H9 (cell line): ENCODE results near the gene BCAR3. TPM values are rescaled to one million over a fixed set of nuclear protein-coding genes. Genes with fewer than 3 reads are reported as not detected.

Experiments used
- DNase-seq: peaks from one replicate; pipeline ENCODE4 v3.0.0-alpha.2; 2017
- H2AFZ ChIP-seq: one replicate; pipeline ENCODE4 v1.6.1; 2013; ENCODE audit warnings: mild to moderate bottlenecking, low read length, control low read depth, moderate library complexity
- H2AK5ac ChIP-seq: 2 replicates; pipeline ENCODE4 v1.6.1; 2013; ENCODE audit warnings: low read length, control low read depth, mixed read lengths; ENCODE audit not compliant: insufficient read length
- H2BK120ac ChIP-seq: one replicate; pipeline ENCODE4 v1.6.1; 2013; ENCODE audit warnings: low read depth, mild to moderate bottlenecking, low read length, control low read depth, inconsistent platforms; ENCODE audit not compliant: poor library complexity, severe bottlenecking
- H2BK12ac ChIP-seq: 2 replicates; pipeline ENCODE4 v1.6.1; 2013; ENCODE audit warnings: low read length, control low read depth, mixed read lengths, low read depth; ENCODE audit not compliant: insufficient read length
- H2BK15ac ChIP-seq: 2 replicates; pipeline ENCODE4 v1.6.1; 2013; ENCODE audit warnings: low read depth, low read length, control low read depth
- H2BK20ac ChIP-seq: one replicate; pipeline ENCODE4 v1.6.1; 2013; ENCODE audit warnings: low read depth, mild to moderate bottlenecking, low read length, control low read depth, inconsistent platforms; ENCODE audit not compliant: poor library complexity, severe bottlenecking
- H2BK5ac ChIP-seq: 2 replicates; pipeline ENCODE4 v1.6.1; 2013; ENCODE audit warnings: low read length, control low read depth, mixed read lengths; ENCODE audit not compliant: insufficient read length
- H3K14ac ChIP-seq: 2 replicates; pipeline ENCODE4 v1.6.1; 2013; ENCODE audit warnings: low read length, control low read depth; ENCODE audit not compliant: insufficient read depth
- H3K18ac ChIP-seq: 2 replicates; pipeline ENCODE4 v1.6.1; 2013; ENCODE audit warnings: low read depth, mild to moderate bottlenecking, mixed read lengths, low read length, control low read depth; ENCODE audit not compliant: insufficient read length
- H3K23ac ChIP-seq: 2 replicates; pipeline ENCODE4 v1.6.1; 2013; ENCODE audit warnings: low read length, control low read depth, mixed read lengths, low read depth; ENCODE audit not compliant: insufficient read length
- H3K23me2 ChIP-seq: 2 replicates; pipeline ENCODE4 v1.6.1; 2013; ENCODE audit warnings: low read depth, mild to moderate bottlenecking, mixed read lengths, low read length, control low read depth; ENCODE audit not compliant: insufficient read length, poor library complexity, severe bottlenecking
- H3K27ac ChIP-seq: 2 replicates; pipeline ENCODE4 v1.5.1; 2013; ENCODE audit warnings: low read length, control low read depth, mixed read lengths, low read depth; ENCODE audit not compliant: insufficient read length
- H3K27me3 ChIP-seq: 2 replicates; pipeline ENCODE4 v1.6.1; 2013; ENCODE audit warnings: low read length, control low read depth, inconsistent platforms; ENCODE audit not compliant: insufficient read depth
- H3K4ac ChIP-seq: 2 replicates; pipeline ENCODE4 v1.6.1; 2013; ENCODE audit warnings: low read depth, mild to moderate bottlenecking, control low read depth, inconsistent platforms, low read length, moderate library complexity
- H3K4me1 ChIP-seq: 2 replicates; pipeline ENCODE4 v1.6.1; 2013; ENCODE audit warnings: low read length, control low read depth, inconsistent platforms; ENCODE audit not compliant: insufficient read depth
- H3K4me2 ChIP-seq: 2 replicates; pipeline ENCODE4 v1.6.1; 2013; ENCODE audit warnings: low read length, control low read depth, mixed read lengths; ENCODE audit not compliant: insufficient read length, insufficient read depth
- H3K56ac ChIP-seq: 2 replicates; pipeline ENCODE4 v1.6.1; 2013; ENCODE audit warnings: low read depth, mild to moderate bottlenecking, mixed read lengths, low read length, control low read depth; ENCODE audit not compliant: insufficient read length
- H3K79me1 ChIP-seq: 2 replicates; pipeline ENCODE4 v1.6.1; 2013; ENCODE audit warnings: low read depth, mild to moderate bottlenecking, moderate library complexity, low read length, control low read depth, inconsistent platforms; ENCODE audit not compliant: insufficient read depth, poor library complexity, severe bottlenecking
- H3K79me2 ChIP-seq: 2 replicates; pipeline ENCODE4 v1.6.1; 2013; ENCODE audit warnings: low read length, control low read depth, inconsistent platforms; ENCODE audit not compliant: insufficient read depth
- H3K9ac ChIP-seq: 2 replicates; pipeline ENCODE4 v1.6.1; 2013; ENCODE audit warnings: low read length, control low read depth, mixed read lengths; ENCODE audit not compliant: insufficient read length; ENCODE audit errors: extremely low read depth
- H3K9me3 ChIP-seq: one replicate; pipeline ENCODE4 v1.6.1; 2013; ENCODE audit warnings: low read depth, low read length, inconsistent platforms; ENCODE audit not compliant: control insufficient read depth
- H3T11ph ChIP-seq: one replicate; pipeline ENCODE4 v1.6.1; 2013; ENCODE audit warnings: mild to moderate bottlenecking, low read length, control low read depth, inconsistent platforms
- H4K20me1 ChIP-seq: one replicate; pipeline ENCODE4 v1.6.1; 2013; ENCODE audit not compliant: control insufficient read depth, insufficient read length, insufficient read depth
- H4K5ac ChIP-seq: 2 replicates; pipeline ENCODE4 v1.6.1; 2013; ENCODE audit warnings: low read depth, mild to moderate bottlenecking, mixed read lengths, low read length, control low read depth; ENCODE audit not compliant: insufficient read length
- H4K8ac ChIP-seq: replicated peaks from 2 replicates; pipeline ENCODE4 v1.6.1; 2013; ENCODE audit warnings: low read length, control low read depth, mixed read lengths, low read depth; ENCODE audit not compliant: insufficient read length
- H4K91ac ChIP-seq: 2 replicates; pipeline ENCODE4 v1.6.1; 2013; ENCODE audit warnings: low read depth, mild to moderate bottlenecking, moderate library complexity, mixed read lengths, low read length, control low read depth; ENCODE audit not compliant: insufficient read length
- H3K27ac Mint-ChIP-seq, 3 experiments: 2 replicates in 2 of 3; 3 replicates in 1 of 3; pipeline ENCODE4 v1.8.0; 2020 to 2021; ENCODE audit warnings: mixed read lengths in 3 of 3, mild to moderate bottlenecking in 1 of 3, moderate library complexity in 1 of 3
- H3K27me3 Mint-ChIP-seq: 2 replicates; pipeline ENCODE4 v1.8.0; 2021; ENCODE audit warnings: low read depth, mild to moderate bottlenecking, moderate library complexity, mixed read lengths
- H3K36me3 Mint-ChIP-seq, 3 experiments: 2 replicates in 2 of 3; 3 replicates in 1 of 3; pipeline ENCODE4 v1.8.0; 2020 to 2021; ENCODE audit warnings: low read depth in 3 of 3, mixed read lengths in 3 of 3; ENCODE audit not compliant: insufficient read depth in 1 of 3
- H3K4me1 Mint-ChIP-seq, 2 experiments: 2 replicates each; pipeline ENCODE4 v1.8.0; 2020; ENCODE audit warnings: mixed read lengths in 2 of 2
- H3K4me3 Mint-ChIP-seq, 2 experiments: 2 replicates in 1 of 2; 3 replicates in 1 of 2; pipeline ENCODE4 v1.8.0; 2020 to 2021; ENCODE audit warnings: mild to moderate bottlenecking in 2 of 2, mixed read lengths in 2 of 2, moderate library complexity in 1 of 2
- H3K9me3 Mint-ChIP-seq, 2 experiments: 2 replicates in 1 of 2; 3 replicates in 1 of 2; pipeline ENCODE4 v1.8.0; 2020; ENCODE audit warnings: mild to moderate bottlenecking in 2 of 2, mixed read lengths in 2 of 2, moderate library complexity in 1 of 2
- CTCF ChIP-seq: fragments of 200-600 bp; sonication (generic); conservative IDR thresholded peaks from 3 replicates; pipeline ENCODE4 v1.8.0; 2021; ENCODE audit warnings: antibody characterized with exemption, mild to moderate bottlenecking
- WGBS: extraction: QIAGEN DNeasy Blood & Tissue Kit; methylation state at CpG from one replicate; pipeline ENCODE4 v1.1.7; 2013; ENCODE audit warnings: missing lambda C conversion rate, low lambda C conversion rate, mixed read lengths; ENCODE audit not compliant: insufficient read length; ENCODE audit errors: extremely low coverage; 5-methylcytosine and 5-hydroxymethylcytosine counted together
- total RNA-seq: library from RNA; stranded (reverse); gene quantifications from 2 replicates; pipeline ENCODE4 v1.2.1, GENCODE V29; 2021

The BCAR3 gene
- total RNA-seq, 1 experiment from 2014 or later = 4.9 TPM

DNA sequence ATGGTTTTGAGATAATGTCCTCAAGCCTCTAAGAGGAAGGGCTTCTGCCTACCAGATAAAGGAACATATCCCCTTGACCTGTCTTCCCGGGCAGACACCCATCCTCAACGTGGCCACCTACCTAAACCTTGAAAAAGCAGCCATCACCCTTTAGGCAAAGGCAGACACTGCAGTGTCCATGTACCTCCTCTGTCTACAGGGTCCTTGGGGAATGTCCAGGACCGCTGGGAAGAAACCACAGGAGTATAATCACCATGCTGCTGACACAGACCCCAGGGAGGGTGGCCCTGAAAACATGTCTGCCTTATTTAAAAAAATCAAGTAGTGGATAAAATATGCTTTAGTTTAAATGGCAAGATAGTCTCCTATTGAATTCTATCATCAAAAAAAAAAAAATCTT is 16.6 kb downstream of the BCAR3 start:
- no peak overlapping the region for H3K18ac ChIP-seq
- H2BK120ac ChIP-seq = no peak overlapping the region
- no peaks in the 10 kb centered on the region for H3K79me2 ChIP-seq
- H4K20me1 ChIP-seq = no peaks in the 10 kb centered on the region
- H3K27ac Mint-ChIP-seq = no peak overlapping the region
- no peaks in the 10 kb centered on the region for H3K79me1 ChIP-seq
- H3K9me3 ChIP-seq = no peaks in the 10 kb centered on the region
- H3K4ac ChIP-seq = no peak overlapping the region
- no peak overlapping the region for H3K14ac ChIP-seq
- H3K4me2 ChIP-seq = no peak overlapping the region
- no peak overlapping the region for H3K56ac ChIP-seq
- H2AFZ ChIP-seq = no peak overlapping the region
- H3K27ac ChIP-seq = no peak overlapping the region
- no peaks in the 10 kb centered on the region for H3K27me3 ChIP-seq
- H4K8ac ChIP-seq = no peak overlapping the region
- no peak overlapping the region for H4K91ac ChIP-seq
- WGBS = no CpG with 5 or more reads among the region's 3 CpGs
- H3K9me3 Mint-ChIP-seq = no peaks in the 10 kb centered on the region; a peak in 1 of 5 replicates
- H4K5ac ChIP-seq = no peak overlapping the region
- no peak overlapping the region for H2BK15ac ChIP-seq
- peaks cover 9% of the 10 kb centered on the region for H3K4me1 ChIP-seq
- H3K27me3 Mint-ChIP-seq = no peaks in the 10 kb centered on the region
- no peak overlapping the region for H3K23ac ChIP-seq
- no peak for DNase-seq
- H3K4me1 Mint-ChIP-seq = peaks cover 39 to 57% of the 10 kb centered on the region in 2 experiments
- no peak overlapping the region for H2BK12ac ChIP-seq
- H3K9ac ChIP-seq = no peak overlapping the region
- H3T11ph ChIP-seq = no peak overlapping the region
- H2BK5ac ChIP-seq = no peak overlapping the region
- no peak overlapping the region for H2BK20ac ChIP-seq
- H3K36me3 Mint-ChIP-seq = peaks cover 2 to 17% (median 12%) of the 10 kb centered on the region in 3 experiments
- TF ChIP-seq CTCF = no peak
- no peaks in the 10 kb centered on the region for H3K23me2 ChIP-seq
- no peak overlapping the region for H3K4me3 Mint-ChIP-seq
- no peak overlapping the region for H2AK5ac ChIP-seq
